CD14-positive monocyte (primary cell): ENCODE measurements around the gene SEC16A. TPM values are rescaled to one million over a fixed set of nuclear protein-coding genes. Genes with fewer than 3 reads are reported as not detected.

Experiments used
- DNase-seq, 3 donors: peaks; one replicate each; pipeline ENCODE4 v3.0.0-alpha.2; 2011 to 2022
- H2AFZ ChIP-seq: 2 replicates; pipeline ENCODE4 v1.6.0; 2012; ENCODE audit warnings: mild to moderate bottlenecking, low read depth, low read length, inconsistent platforms; ENCODE audit not compliant: insufficient read depth, poor library complexity, severe bottlenecking
- H3K27ac ChIP-seq, 2 donors: 1 replicate in 1 of 2; 2 replicates in 1 of 2; pipeline ENCODE4 v1.5.1; 2012 to 2013; ENCODE audit warnings: low read length in 2 of 2, control low read depth in 1 of 2, inconsistent platforms in 1 of 2, low read depth in 1 of 2, mild to moderate bottlenecking in 1 of 2
- H3K27me3 ChIP-seq, 2 donors: one replicate each; pipeline versions ENCODE4 v1.6.0 to v1.6.1; 2011 to 2013; ENCODE audit warnings: low read length in 2 of 2; ENCODE audit not compliant: control insufficient read depth in 2 of 2, insufficient read depth in 2 of 2
- H3K36me3 ChIP-seq, 2 donors: replicated peaks in 1 of 2; 1 replicate in 1 of 2; 2 replicates in 1 of 2; pipeline versions ENCODE4 v1.5.1 to v1.6.1; 2012 to 2013; ENCODE audit warnings: low read length in 2 of 2, control low read depth in 1 of 2, inconsistent platforms in 1 of 2, mild to moderate bottlenecking in 1 of 2; ENCODE audit not compliant: insufficient read depth in 2 of 2, control insufficient read depth in 1 of 2
- H3K4me1 ChIP-seq, 2 donors: 1 replicate in 1 of 2; 2 replicates in 1 of 2; pipeline versions ENCODE4 v1.5.1 to v1.6.1; 2012 to 2013; ENCODE audit warnings: low read length in 2 of 2, control low read depth in 1 of 2, inconsistent platforms in 1 of 2, mild to moderate bottlenecking in 1 of 2, moderate library complexity in 1 of 2; ENCODE audit not compliant: insufficient read depth in 2 of 2, control insufficient read depth in 1 of 2
- H3K4me2 ChIP-seq: replicated peaks from 2 replicates; pipeline ENCODE3; 2012; ENCODE audit warnings: low read length, moderate library complexity, mild to moderate bottlenecking; ENCODE audit not compliant: poor library complexity, severe bottlenecking; ENCODE audit errors: extremely low read depth
- H3K4me3 ChIP-seq, 3 experiments: fragments of 200-600 bp in 1 of 3; sonication (generic) in 1 of 3; replicated peaks in 1 of 3; 1 replicate in 2 of 3; 2 replicates in 1 of 3; pipeline ENCODE4 v1.5.1; 2011 to 2013; ENCODE audit warnings: low read length in 3 of 3, mild to moderate bottlenecking in 3 of 3, control low read depth in 2 of 3, low read depth in 2 of 3, inconsistent platforms in 1 of 3, moderate library complexity in 1 of 3
- H3K79me2 ChIP-seq: 2 replicates; pipeline ENCODE4 v1.6.0; 2012; ENCODE audit warnings: mild to moderate bottlenecking, control low read depth, inconsistent platforms, low read length, moderate library complexity; ENCODE audit not compliant: insufficient read depth
- H3K9ac ChIP-seq: 2 replicates; pipeline ENCODE4 v1.6.0; 2017; ENCODE audit warnings: low read length, mild to moderate bottlenecking; ENCODE audit not compliant: insufficient read depth, poor library complexity, severe bottlenecking
- H3K9me3 ChIP-seq, 2 donors: replicated peaks in 1 of 2; 1 replicate in 1 of 2; 2 replicates in 1 of 2; pipeline versions ENCODE4 v1.5.1 to v1.6.1; 2012 to 2013; ENCODE audit warnings: low read length in 2 of 2, control low read depth in 1 of 2; ENCODE audit not compliant: control insufficient read depth in 1 of 2, insufficient read depth in 1 of 2
- H4K20me1 ChIP-seq: 2 replicates; pipeline ENCODE4 v1.6.0; 2012; ENCODE audit warnings: mild to moderate bottlenecking, low read length, control low read depth, moderate library complexity; ENCODE audit not compliant: insufficient read depth
- H3K27ac Mint-ChIP-seq, 7 donors: one replicate each; pipeline ENCODE4 v1.8.0; 2020; ENCODE audit warnings: mild to moderate bottlenecking in 7 of 7, mixed read lengths in 7 of 7, moderate library complexity in 6 of 7, inconsistent platforms in 2 of 7
- H3K27me3 Mint-ChIP-seq, 3 donors: one replicate each; pipeline ENCODE4 v1.8.0; 2021 to 2022; ENCODE audit warnings: low read depth in 3 of 3, mild to moderate bottlenecking in 3 of 3, mixed read lengths in 3 of 3, moderate library complexity in 3 of 3, inconsistent platforms in 1 of 3
- H3K36me3 Mint-ChIP-seq, 2 donors: one replicate each; pipeline ENCODE4 v1.8.0; 2020; ENCODE audit warnings: mixed read lengths in 2 of 2, inconsistent platforms in 1 of 2, mild to moderate bottlenecking in 1 of 2
- H3K4me1 Mint-ChIP-seq: one replicate; pipeline ENCODE4 v1.8.0; 2020; ENCODE audit warnings: mild to moderate bottlenecking, mixed read lengths
- H3K4me3 Mint-ChIP-seq, 2 donors: one replicate each; pipeline ENCODE4 v1.8.0; 2020; ENCODE audit warnings: mild to moderate bottlenecking in 2 of 2, mixed read lengths in 2 of 2, moderate library complexity in 1 of 2
- H3K9me3 Mint-ChIP-seq, 7 donors: one replicate each; pipeline ENCODE4 v1.8.0; 2020 to 2022; ENCODE audit warnings: mixed read lengths in 7 of 7, mild to moderate bottlenecking in 6 of 7, moderate library complexity in 6 of 7, inconsistent platforms in 2 of 7
- WGBS: methylation state at CpG from one replicate; pipeline ENCODE4 v1.1.5; 2013; ENCODE audit warnings: missing lambda C conversion rate; ENCODE audit not compliant: insufficient coverage; 5-methylcytosine and 5-hydroxymethylcytosine counted together
- intact Hi-C, 2 donors: fragments of 100-400 bp; cut with micrococcal nuclease; formaldehyde crosslinking; loops; one replicate each; pipeline versions ENCODE4 v1.15.0 to v1.15.1; 2023
- polyA plus RNA-seq, 3 donors: library from polyadenylated mRNA; depleted of rRNA in 1 of 3; unstranded in 2 of 3; stranded (reverse) in 1 of 3; fragments of 300-500 nt in 2 of 3; fragments of >200 nt in 1 of 3; fragmentation: Illumina TruSeq in 2 of 3; gene quantifications; 1 replicate in 2 of 3; 2 replicates in 1 of 3; pipeline ENCODE4 v1.2.3, GENCODE V29; 2012 to 2021
- TF ChIP-seq, protein P1 (sequence below): fragments of 200-600 bp; IDR thresholded peaks from one replicate; pipeline ENCODE4 v1.8.0; 2022; ENCODE audit warnings: antibody characterized with exemption, mild to moderate bottlenecking

The SEC16A gene
- polyA plus RNA-seq, 3 donors: 11.1 to 36.8 (median 19.1) TPM

DNA sequence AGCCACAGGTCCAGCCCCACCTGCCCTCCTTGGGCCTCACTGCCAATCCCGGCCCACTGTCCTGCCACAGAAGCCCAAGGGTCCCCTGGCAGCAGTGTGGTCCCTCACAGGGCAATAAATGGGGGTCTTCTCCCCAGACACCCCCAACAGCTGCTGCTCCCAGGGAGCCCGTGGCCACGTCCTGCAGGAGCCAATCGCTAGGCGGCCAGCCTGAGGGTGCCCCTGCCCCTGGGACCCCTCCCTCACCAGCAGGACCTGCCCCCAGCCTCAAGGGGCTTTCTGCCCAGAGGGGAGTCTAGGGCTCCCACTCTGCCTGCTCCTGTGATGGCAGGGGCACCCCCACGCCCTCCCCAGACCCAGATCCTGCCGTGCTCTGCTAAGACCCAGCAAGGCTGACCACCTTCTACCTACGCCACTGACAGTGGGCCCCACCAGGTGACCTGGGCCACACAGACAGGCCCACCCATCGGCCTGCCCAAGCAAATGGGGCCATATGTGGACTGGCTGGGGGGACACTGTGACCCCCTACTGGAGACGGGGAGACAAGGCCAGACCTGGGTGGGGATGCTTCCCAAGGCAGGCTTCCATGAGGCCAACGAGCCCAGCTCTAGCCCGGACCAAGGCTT lies 46.0 kb upstream of the SEC16A start:
- Mint-ChIP-seq H3K9me3 (peaks cover 0 to 2% (median 0%) of the 10 kb centered on the region in 7 donors), H3K4me1 (peaks cover 52% of the 10 kb centered on the region)

DNA sequence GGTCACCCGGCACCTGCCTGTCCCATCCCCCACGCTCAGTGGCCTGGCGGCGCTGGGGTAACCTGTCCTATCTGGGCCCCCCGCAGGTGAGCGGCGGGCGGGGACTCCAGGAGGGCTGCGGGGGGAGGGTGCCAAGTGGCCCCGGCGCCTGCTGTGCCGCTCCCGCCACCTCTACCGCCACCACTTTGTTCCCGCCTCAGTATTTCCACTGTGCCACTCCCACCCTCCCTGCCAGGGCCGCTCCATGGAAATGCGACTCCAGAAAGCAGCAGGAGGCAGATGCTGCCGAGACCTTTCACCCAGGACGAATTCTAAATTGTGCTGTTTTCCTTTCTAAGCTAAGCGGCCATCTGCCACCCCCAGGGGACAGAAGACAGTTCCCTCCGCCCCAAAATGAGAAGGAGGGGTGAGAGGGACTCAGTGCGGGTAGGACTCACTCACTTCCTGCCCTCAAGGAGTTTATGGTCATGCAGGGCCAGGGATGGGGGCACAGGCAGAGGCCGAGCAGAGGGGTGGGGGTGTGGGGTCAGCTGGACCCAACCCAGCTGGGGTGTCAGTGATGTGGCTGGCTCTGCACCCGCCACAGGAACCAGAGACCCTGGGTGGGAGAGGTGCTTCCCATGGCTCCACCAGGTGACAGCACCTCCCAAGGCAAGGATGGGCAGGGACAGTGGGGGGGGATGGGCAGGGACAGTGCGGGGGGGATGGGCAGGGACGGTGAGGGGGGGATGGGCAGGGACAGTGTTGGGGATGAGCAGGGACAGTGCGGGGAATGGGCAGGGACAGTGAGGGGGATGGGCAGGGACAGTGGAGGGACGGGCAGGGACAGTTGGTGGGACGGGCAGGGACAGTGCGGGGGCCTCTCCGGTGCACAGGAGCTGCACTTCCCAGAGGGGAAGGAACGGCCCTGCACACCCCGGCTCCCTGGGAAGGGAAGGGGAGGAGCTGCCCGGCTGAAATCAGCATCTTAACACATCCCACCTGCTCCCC lies 45.2 kb upstream of the SEC16A start:
- no peak overlapping the region for H3K27ac Mint-ChIP-seq
- DNase-seq: no peak
- no peak overlapping the region for H3K4me3 Mint-ChIP-seq

More for the DNA sequence above, 46.0 kb upstream of the SEC16A start:
- H2AFZ ChIP-seq: no peak overlapping the region
- no peak overlapping the region for H3K27ac Mint-ChIP-seq
- peak overlapping the region; percentile 7 for H3K4me2 ChIP-seq
- peaks cover 0 to 35% of the 10 kb centered on the region in 2 donors for H3K27me3 ChIP-seq
- H4K20me1 ChIP-seq: peaks cover 92% of the 10 kb centered on the region
- H3K4me3 Mint-ChIP-seq: no peak overlapping the region
- H3K9me3 ChIP-seq: no peaks in the 10 kb centered on the region
- 79% methylated on average over 12 of the region's 12 CpGs for WGBS
- peaks cover 27 to 49% of the 10 kb centered on the region in 2 donors for H3K36me3 Mint-ChIP-seq
- H3K4me1 ChIP-seq: peaks cover 53 to 56% of the 10 kb centered on the region in 2 donors
- peak overlapping the region; percentile 24 for H3K9ac ChIP-seq
- H3K36me3 ChIP-seq: peaks cover 0 to under 1% of the 10 kb centered on the region in 2 donors
- intact Hi-C loops: no loop called here
- H3K27ac ChIP-seq: no peak overlapping the region
- peaks cover 86% of the 10 kb centered on the region for H3K79me2 ChIP-seq
- no peak for DNase-seq
- TF ChIP-seq, protein P1, sequence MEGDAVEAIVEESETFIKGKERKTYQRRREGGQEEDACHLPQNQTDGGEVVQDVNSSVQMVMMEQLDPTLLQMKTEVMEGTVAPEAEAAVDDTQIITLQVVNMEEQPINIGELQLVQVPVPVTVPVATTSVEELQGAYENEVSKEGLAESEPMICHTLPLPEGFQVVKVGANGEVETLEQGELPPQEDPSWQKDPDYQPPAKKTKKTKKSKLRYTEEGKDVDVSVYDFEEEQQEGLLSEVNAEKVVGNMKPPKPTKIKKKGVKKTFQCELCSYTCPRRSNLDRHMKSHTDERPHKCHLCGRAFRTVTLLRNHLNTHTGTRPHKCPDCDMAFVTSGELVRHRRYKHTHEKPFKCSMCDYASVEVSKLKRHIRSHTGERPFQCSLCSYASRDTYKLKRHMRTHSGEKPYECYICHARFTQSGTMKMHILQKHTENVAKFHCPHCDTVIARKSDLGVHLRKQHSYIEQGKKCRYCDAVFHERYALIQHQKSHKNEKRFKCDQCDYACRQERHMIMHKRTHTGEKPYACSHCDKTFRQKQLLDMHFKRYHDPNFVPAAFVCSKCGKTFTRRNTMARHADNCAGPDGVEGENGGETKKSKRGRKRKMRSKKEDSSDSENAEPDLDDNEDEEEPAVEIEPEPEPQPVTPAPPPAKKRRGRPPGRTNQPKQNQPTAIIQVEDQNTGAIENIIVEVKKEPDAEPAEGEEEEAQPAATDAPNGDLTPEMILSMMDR: no peak
- no peak overlapping the region for H3K4me3 ChIP-seq
- peaks cover 21 to 46% (median 25%) of the 10 kb centered on the region in 3 donors for H3K27me3 Mint-ChIP-seq

More for the DNA sequence above, 45.2 kb upstream of the SEC16A start:
- H3K36me3 Mint-ChIP-seq: peaks cover 32 to 53% of the 10 kb centered on the region in 2 donors
- Histone ChIP-seq H3K4me3 (no peak overlapping the region), H3K9me3 (no peaks in the 10 kb centered on the region), H3K27ac (no peak overlapping the region), H3K36me3 (peaks cover 8 to 9% of the 10 kb centered on the region in 2 donors), H3K4me1 (peaks cover 50 to 55% of the 10 kb centered on the region in 2 donors), H4K20me1 (peaks cover 90% of the 10 kb centered on the region), H3K27me3 (peaks cover 0 to 35% of the 10 kb centered on the region in 2 donors), H3K79me2 (peaks cover 86% of the 10 kb centered on the region), H2AFZ (no peak overlapping the region), H3K4me2 (peak overlapping the region; percentile 7), H3K9ac (no peak overlapping the region)
- peaks cover 21 to 39% (median 25%) of the 10 kb centered on the region in 3 donors for H3K27me3 Mint-ChIP-seq
- peaks cover 0 to 2% (median 0%) of the 10 kb centered on the region in 7 donors for H3K9me3 Mint-ChIP-seq
- H3K4me1 Mint-ChIP-seq: peaks cover 48% of the 10 kb centered on the region
- 73% methylated on average over 19 of the region's 34 CpGs for WGBS
- intact Hi-C loops: no loop called here
- TF ChIP-seq, protein P1: no peak
